ENCODE data around the gene NRXN3. TPM values are rescaled to one million over a fixed set of nuclear protein-coding genes. Genes with fewer than 3 reads are reported as not detected.

Gene NRXN3
- total and polyA plus RNA-seq, 2 donors (not counting 1 experiment from before 2014, with no cell fraction given): not detected

GRCh38 chr14:78700236-78700635, 530.1 kb downstream of the NRXN3 start:
- Histone ChIP-seq H3K4me1 (ENCODE audit: control insufficient read depth in 2 of 2, insufficient read depth in 2 of 2, low read length in 2 of 2) (no peaks in the 10 kb centered on the region), H3K9me3 (ENCODE audit: control extremely low read depth in 1 of 3, control insufficient read depth in 2 of 3, insufficient read depth in 1 of 3, low read length in 2 of 3) (no peaks in the 10 kb centered on the region), H2AFZ (ENCODE audit: insufficient read depth, low read depth, low read length, poor library complexity, severe bottlenecking) (no peak overlapping the region), H3K4me2 (replicated peaks; ENCODE audit: low read depth, low read length, poor library complexity, severe bottlenecking) (no peak overlapping the region), H4K20me1 (ENCODE audit: control insufficient read depth, insufficient read depth, low read length, poor library complexity, severe bottlenecking) (no peaks in the 10 kb centered on the region), H3K9ac (ENCODE audit: low read length) (no peak overlapping the region), H3K79me2 (ENCODE audit: control insufficient read depth, insufficient read depth, low read length) (no peaks in the 10 kb centered on the region), H3K36me3 (replicated peaks in 1 of 2; ENCODE audit: control extremely low read depth in 1 of 2, control insufficient read depth in 1 of 2, extremely low read depth in 1 of 2, insufficient read depth in 2 of 2, low read length in 1 of 2) (no peaks in the 10 kb centered on the region), H3K4me3 (ENCODE audit: control extremely low read depth in 1 of 5, extremely low read depth in 1 of 5, insufficient read depth in 1 of 5, low read depth in 2 of 5, low read length in 4 of 5) (no peak overlapping the region), H3K27ac (ENCODE audit: low read length in 2 of 2) (no peak overlapping the region), H3K27me3 (replicated peaks in 1 of 4; ENCODE audit: control extremely low read depth in 1 of 4, control insufficient read depth in 3 of 4, insufficient read depth in 4 of 4, low read length in 3 of 4) (no peaks in the 10 kb centered on the region)
- intact Hi-C loops (cut with micrococcal nuclease): no loop called here
- H3K4me3 Mint-ChIP-seq: no peak overlapping the region
- no peaks in the 10 kb centered on the region for H3K4me1 Mint-ChIP-seq
- H3K9me3 Mint-ChIP-seq (ENCODE audit: insufficient read depth): no peaks in the 10 kb centered on the region
- CTCF ChIA-PET: no interaction called here
- no peak for TF ChIP-seq EZH2 (IDR thresholded peaks at IDR 0.05; ENCODE audit: borderline replicate concordance, insufficient read depth, low read depth, low read length, poor library complexity, severe bottlenecking)
- TF ChIP-seq, protein P1, sequence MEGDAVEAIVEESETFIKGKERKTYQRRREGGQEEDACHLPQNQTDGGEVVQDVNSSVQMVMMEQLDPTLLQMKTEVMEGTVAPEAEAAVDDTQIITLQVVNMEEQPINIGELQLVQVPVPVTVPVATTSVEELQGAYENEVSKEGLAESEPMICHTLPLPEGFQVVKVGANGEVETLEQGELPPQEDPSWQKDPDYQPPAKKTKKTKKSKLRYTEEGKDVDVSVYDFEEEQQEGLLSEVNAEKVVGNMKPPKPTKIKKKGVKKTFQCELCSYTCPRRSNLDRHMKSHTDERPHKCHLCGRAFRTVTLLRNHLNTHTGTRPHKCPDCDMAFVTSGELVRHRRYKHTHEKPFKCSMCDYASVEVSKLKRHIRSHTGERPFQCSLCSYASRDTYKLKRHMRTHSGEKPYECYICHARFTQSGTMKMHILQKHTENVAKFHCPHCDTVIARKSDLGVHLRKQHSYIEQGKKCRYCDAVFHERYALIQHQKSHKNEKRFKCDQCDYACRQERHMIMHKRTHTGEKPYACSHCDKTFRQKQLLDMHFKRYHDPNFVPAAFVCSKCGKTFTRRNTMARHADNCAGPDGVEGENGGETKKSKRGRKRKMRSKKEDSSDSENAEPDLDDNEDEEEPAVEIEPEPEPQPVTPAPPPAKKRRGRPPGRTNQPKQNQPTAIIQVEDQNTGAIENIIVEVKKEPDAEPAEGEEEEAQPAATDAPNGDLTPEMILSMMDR (IDR thresholded peaks at IDR 0.05): no peak
- no CpG with 5 or more reads among the region's 2 CpGs for WGBS (ENCODE audit: insufficient coverage)
- POLR2A ChIA-PET: no interaction called here
- DNase-seq (no peak), ATAC-seq (ENCODE audit: low read depth) (no peak)
- H3K27me3 Mint-ChIP-seq: no peaks in the 10 kb centered on the region
- no peak overlapping the region for H3K27ac Mint-ChIP-seq

GRCh38 chr14:78701246-78701645, 531.1 kb downstream of the NRXN3 start:
- no peaks in the 10 kb centered on the region for H4K20me1 ChIP-seq (ENCODE audit: control insufficient read depth, insufficient read depth, low read length, poor library complexity, severe bottlenecking)
- WGBS (ENCODE audit: insufficient coverage): 89% methylated on average over 4 of the region's 5 CpGs
- DNase-seq (no peak), ATAC-seq (ENCODE audit: low read depth) (no peak)
- TF ChIP-seq EZH2 (IDR thresholded peaks at IDR 0.05; ENCODE audit: borderline replicate concordance, insufficient read depth, low read depth, low read length, poor library complexity, severe bottlenecking): no peak
- TF ChIP-seq, protein P1 (IDR thresholded peaks at IDR 0.05): no peak
- H3K4me3 ChIP-seq (ENCODE audit: control extremely low read depth in 1 of 5, extremely low read depth in 1 of 5, insufficient read depth in 1 of 5, low read depth in 2 of 5, low read length in 4 of 5): no peak overlapping the region
- no peaks in the 10 kb centered on the region for H3K79me2 ChIP-seq (ENCODE audit: control insufficient read depth, insufficient read depth, low read length)
- no peak overlapping the region for H3K27ac Mint-ChIP-seq
- no peak overlapping the region for H3K4me2 ChIP-seq (replicated peaks; ENCODE audit: low read depth, low read length, poor library complexity, severe bottlenecking)
- H3K9ac ChIP-seq (ENCODE audit: low read length): no peak overlapping the region
- intact Hi-C loops (cut with micrococcal nuclease): no loop called here
- no peaks in the 10 kb centered on the region for H3K27me3 ChIP-seq (replicated peaks in 1 of 4; ENCODE audit: control extremely low read depth in 1 of 4, control insufficient read depth in 3 of 4, insufficient read depth in 4 of 4, low read length in 3 of 4)
- no peaks in the 10 kb centered on the region for H3K9me3 ChIP-seq (ENCODE audit: control extremely low read depth in 1 of 3, control insufficient read depth in 2 of 3, insufficient read depth in 1 of 3, low read length in 2 of 3)
- POLR2A ChIA-PET: no interaction called here
- H3K4me1 Mint-ChIP-seq: no peaks in the 10 kb centered on the region
- no peak overlapping the region for H3K4me3 Mint-ChIP-seq
- H3K36me3 ChIP-seq (replicated peaks in 1 of 2; ENCODE audit: control extremely low read depth in 1 of 2, control insufficient read depth in 1 of 2, extremely low read depth in 1 of 2, insufficient read depth in 2 of 2, low read length in 1 of 2): no peaks in the 10 kb centered on the region
- CTCF ChIA-PET: no interaction called here
- H3K27ac ChIP-seq (ENCODE audit: low read length in 2 of 2): no peak overlapping the region
- H3K9me3 Mint-ChIP-seq (ENCODE audit: insufficient read depth): no peaks in the 10 kb centered on the region
- no peak overlapping the region for H2AFZ ChIP-seq (ENCODE audit: insufficient read depth, low read depth, low read length, poor library complexity, severe bottlenecking)
- no peaks in the 10 kb centered on the region for H3K4me1 ChIP-seq (ENCODE audit: control insufficient read depth in 2 of 2, insufficient read depth in 2 of 2, low read length in 2 of 2)
- no peaks in the 10 kb centered on the region for H3K27me3 Mint-ChIP-seq
